Measurements from ENCODE around the gene GPC5. TPM values are rescaled to one million over a fixed set of nuclear protein-coding genes. Genes with fewer than 3 reads are reported as not detected.

GPC5 gene
- total RNA-seq, 2 donors from 2014 or later, result 0.22 to 0.51 TPM

- WGBS, 2 experiments (ENCODE audit: insufficient coverage in 1 of 2, insufficient read length in 1 of 2), result 91 to 92% methylated on average over 8 to 9 of the region's 9 CpGs
- DNase-seq, result no peak
- Histone ChIP-seq H3K4me1 (ENCODE audit: control insufficient read depth, insufficient read depth, low read length) (no peaks in the 10 kb centered on the region), H3K27ac (ENCODE audit: low read depth, low read length) (no peak overlapping the region), H3K9me3 (ENCODE audit: control insufficient read depth, low read length) (no peaks in the 10 kb centered on the region), H3K9ac (ENCODE audit: extremely low read depth, low read length, poor library complexity, severe bottlenecking) (no peak overlapping the region), H3K4me3 (ENCODE audit: low read length) (no peak overlapping the region), H3K27me3 (ENCODE audit: control insufficient read depth, insufficient read depth, low read length, poor library complexity, severe bottlenecking) (no peaks in the 10 kb centered on the region), H3K36me3 (ENCODE audit: control insufficient read depth, insufficient read depth, low read length) (no peaks in the 10 kb centered on the region)
- Mint-ChIP-seq H3K36me3 (ENCODE audit: low read depth) (no peaks in the 10 kb centered on the region), H3K27ac (no peak overlapping the region), H3K27me3 (ENCODE audit: insufficient read depth) (no peaks in the 10 kb centered on the region), H3K9me3 (peaks cover 1% of the 10 kb centered on the region), H3K4me3 (no peak overlapping the region), H3K4me1 (no peaks in the 10 kb centered on the region)
- TF ChIP-seq CTCF (conservative IDR thresholded peaks at IDR 0.05), result no peak
Observed at GRCh38 chr13:91572944-91573598, 174.7 kb downstream of the GPC5 start.

GRCh38 chr13:91574766-91575165 is 176.3 kb downstream of the GPC5 start:
- whole genome bisulfite sequencing, 2 experiments (ENCODE audit: insufficient coverage in 1 of 2, insufficient read length in 1 of 2), result 89 to 96% methylated on average over 1 of the region's 1 CpG
- no peaks in the 10 kb centered on the region for H3K27me3 ChIP-seq (ENCODE audit: control insufficient read depth, insufficient read depth, low read length, poor library complexity, severe bottlenecking)
- H3K9me3 ChIP-seq (ENCODE audit: control insufficient read depth, low read length), result no peaks in the 10 kb centered on the region
- no peak for DNase-seq
- Mint-ChIP-seq H3K9me3 (peaks cover 1% of the 10 kb centered on the region), H3K4me3 (no peak overlapping the region), H3K27me3 (ENCODE audit: insufficient read depth) (no peaks in the 10 kb centered on the region), H3K36me3 (ENCODE audit: low read depth) (no peaks in the 10 kb centered on the region), H3K27ac (no peak overlapping the region), H3K4me1 (no peaks in the 10 kb centered on the region)
- H3K4me1 ChIP-seq (ENCODE audit: control insufficient read depth, insufficient read depth, low read length), result no peaks in the 10 kb centered on the region
- no peak for TF ChIP-seq CTCF (conservative IDR thresholded peaks at IDR 0.05)
- H3K9ac ChIP-seq (ENCODE audit: extremely low read depth, low read length, poor library complexity, severe bottlenecking), result no peak overlapping the region
- no peaks in the 10 kb centered on the region for H3K36me3 ChIP-seq (ENCODE audit: control insufficient read depth, insufficient read depth, low read length)
- no peak overlapping the region for H3K27ac ChIP-seq (ENCODE audit: low read depth, low read length)
- no peak overlapping the region for H3K4me3 ChIP-seq (ENCODE audit: low read length)

DNA sequence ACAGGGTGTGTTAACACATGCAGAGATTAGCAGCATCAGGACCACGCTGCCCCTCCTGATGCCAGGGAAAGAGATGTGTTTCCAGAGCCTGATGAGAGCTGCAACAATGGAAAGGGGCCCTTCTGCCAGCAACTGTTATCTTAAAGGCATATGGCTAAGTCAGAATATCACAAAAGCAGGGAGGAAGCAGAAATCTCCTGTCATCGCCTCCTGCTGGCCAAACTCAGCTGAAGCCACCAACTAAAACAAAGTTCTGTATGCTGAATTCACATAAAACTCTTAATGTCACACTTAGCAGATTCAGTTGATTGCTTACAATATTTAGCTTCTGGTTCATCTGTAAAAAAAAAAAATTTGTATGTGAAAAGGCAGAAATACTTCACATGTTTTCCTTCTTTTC is 178.2 kb downstream of the GPC5 start:
- Mint-ChIP-seq H3K4me1 (no peaks in the 10 kb centered on the region), H3K36me3 (ENCODE audit: low read depth) (no peaks in the 10 kb centered on the region), H3K9me3 (peaks cover 1% of the 10 kb centered on the region), H3K27me3 (ENCODE audit: insufficient read depth) (no peaks in the 10 kb centered on the region), H3K4me3 (no peak overlapping the region), H3K27ac (no peak overlapping the region)
- no peak overlapping the region for H3K9ac ChIP-seq (ENCODE audit: extremely low read depth, low read length, poor library complexity, severe bottlenecking)
- H3K27me3 ChIP-seq (ENCODE audit: control insufficient read depth, insufficient read depth, low read length, poor library complexity, severe bottlenecking), result no peaks in the 10 kb centered on the region
- no peak overlapping the region for H3K4me3 ChIP-seq (ENCODE audit: low read length)
- H3K9me3 ChIP-seq (ENCODE audit: control insufficient read depth, low read length), result no peaks in the 10 kb centered on the region
- no peak overlapping the region for H3K27ac ChIP-seq (ENCODE audit: low read depth, low read length)
- H3K4me1 ChIP-seq (ENCODE audit: control insufficient read depth, insufficient read depth, low read length), result no peaks in the 10 kb centered on the region
- 37 to 67% methylated on average over 2 of the region's 2 CpGs for WGBS, 2 experiments (ENCODE audit: insufficient coverage in 1 of 2, insufficient read length in 1 of 2)
- peak; percentile 82 for DNase-seq
- peak; percentile 88 for TF ChIP-seq CTCF (conservative IDR thresholded peaks at IDR 0.05)
- H3K36me3 ChIP-seq (ENCODE audit: control insufficient read depth, insufficient read depth, low read length), result no peaks in the 10 kb centered on the region
